NCI-H524 (cell line): Measurements from ENCODE around the gene DPH3.

Experiments used
- DNase-seq, 2 experiments: peaks; one replicate each; lab custom pipeline; 2025; lab: John Stamatoyannopoulos, UW

The DPH3 gene

GRCh38 chr3:16233806-16234205, 30.9 kb downstream of the DPH3 start:
- DNase-seq = no peak

GRCh38 chr3:16231983-16232382, 32.8 kb downstream of the DPH3 start:
- no peak for DNase-seq

GRCh38 chr3:16229681-16230080, 35.1 kb downstream of the DPH3 start:
- DNase-seq = peak in 1 of 2 experiments; percentile 30

- DNase-seq = no peak
Measured at GRCh38 chr3:16227566-16227965, 37.2 kb downstream of the DPH3 start.

- DNase-seq = no peak
Measured at GRCh38 chr3:16224325-16224724, 40.4 kb downstream of the DPH3 start.

GRCh38 chr3:16222547-16222946, 42.2 kb downstream of the DPH3 start:
- no peak for DNase-seq

- no peak for DNase-seq
Measured at GRCh38 chr3:16221990-16222389, 42.8 kb downstream of the DPH3 start.

GRCh38 chr3:16219777-16220176, 45.0 kb downstream of the DPH3 start:
- DNase-seq = no peak

- no peak for DNase-seq
Measured at GRCh38 chr3:16216373-16216935, 48.3 kb downstream of the DPH3 start.

GRCh38 chr3:16214366-16214765, 50.4 kb downstream of the DPH3 start:
- peak in 1 of 2 experiments; percentile 80 for DNase-seq

- peak in 1 of 2 experiments; percentile 15 for DNase-seq
Measured at GRCh38 chr3:16211176-16211904, 53.4 kb downstream of the DPH3 start.
